Measurements from ENCODE around the gene TXNL4B.
A peak's percentile ranks its signal among the peaks of the same experiment; 100 is the strongest.

TXNL4B gene

GRCh38 chr16:72093448-72094265 is at the start of gene TXNL4B, which contains the start of gene DHX38:
Gene TXNL4B, minus strand, starts transcription at chr16:72093620. Its CDS starts 2,871 bp downstream, at chr16:72090749.
Gene DHX38, plus strand, starts transcription at chr16:72093847. Its CDS starts 2,311 bp downstream, at chr16:72096158.
- DNase-seq = peak; percentile 97

GRCh38 chr16:72142476-72142875 is 49.1 kb upstream of the TXNL4B start:
- DNase-seq = no peak

- no peak for DNase-seq
These were observed 46.5 kb upstream of the TXNL4B start for GRCh38 chr16:72139908-72140307.

- DNase-seq = no peak
These were observed 44.7 kb upstream of the TXNL4B start for GRCh38 chr16:72138064-72138572.

DNA sequence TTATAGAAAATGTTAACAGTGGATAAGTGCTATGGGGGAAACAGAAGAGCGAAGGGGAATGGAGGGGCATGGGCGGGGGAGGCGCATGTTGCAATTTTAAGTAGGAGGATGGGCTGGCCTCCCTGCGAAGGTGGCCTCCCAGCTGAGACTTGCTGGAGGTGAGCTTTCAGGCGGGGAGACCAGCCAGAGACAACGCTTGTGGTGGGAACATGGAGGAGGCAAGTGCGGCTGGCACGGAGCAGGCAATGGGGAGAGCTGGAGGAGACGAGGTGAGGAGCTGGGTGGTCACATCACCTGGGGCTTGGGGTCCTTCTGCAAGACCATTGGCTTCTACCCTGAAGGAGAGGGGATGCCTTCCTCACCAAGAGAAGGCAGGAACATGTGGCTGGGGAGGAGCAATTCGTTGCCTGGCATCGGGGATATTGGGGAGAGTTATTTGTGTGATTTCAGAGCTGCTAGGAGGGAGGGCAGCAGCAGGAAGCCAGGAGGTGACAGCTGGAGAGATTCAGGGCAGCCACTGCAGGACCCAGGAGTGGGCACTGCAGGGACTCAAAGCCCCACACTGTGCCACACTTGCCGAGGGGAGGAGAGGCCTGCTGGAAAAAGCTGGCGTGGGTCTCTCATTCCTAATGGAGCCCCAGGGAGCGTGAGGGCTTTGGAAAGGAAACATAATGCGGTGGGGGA is 44.1 kb upstream of the TXNL4B start:
- DNase-seq = no peak

DNA sequence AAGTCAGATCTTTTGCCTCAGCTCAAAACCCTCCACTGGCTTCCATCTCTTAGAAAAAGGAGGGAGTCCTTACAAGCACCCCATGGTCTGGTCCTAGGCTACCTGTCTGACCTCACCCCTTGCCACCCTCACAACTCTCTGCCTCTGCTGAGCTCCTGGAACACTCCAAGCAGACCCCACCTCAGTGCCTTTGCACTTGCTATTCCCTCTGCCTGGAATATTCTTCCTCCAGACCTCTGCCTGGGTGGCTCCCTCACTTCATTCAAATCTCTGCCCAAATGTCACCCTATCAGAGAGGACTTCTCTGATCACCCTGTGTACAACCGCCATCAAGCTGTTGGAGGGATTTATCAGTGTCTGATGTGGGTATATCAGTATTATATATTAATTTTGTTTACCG is 41.1 kb upstream of the TXNL4B start:
- DNase-seq = no peak

DNA sequence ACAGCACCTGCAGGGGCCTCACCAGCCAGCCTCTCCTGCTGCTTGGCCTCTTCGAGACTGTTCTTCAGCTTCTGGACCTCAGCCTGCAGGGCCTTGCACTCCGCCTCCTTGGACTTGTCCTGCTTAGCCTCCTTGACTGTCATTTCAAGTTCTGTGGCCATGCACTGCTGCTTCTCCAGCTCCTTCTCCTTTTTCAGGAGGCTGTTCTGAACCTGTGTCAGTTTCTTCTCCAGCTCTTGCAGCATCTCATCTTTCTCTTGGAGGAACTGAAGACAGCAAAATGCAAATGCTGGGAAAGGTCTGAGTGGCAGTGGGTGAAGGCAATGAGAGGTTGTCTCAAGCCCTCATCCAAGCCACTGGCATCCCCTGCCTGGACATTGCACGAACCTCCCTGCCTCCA is 39.3 kb upstream of the TXNL4B start:
- DNase-seq = no peak

GRCh38 chr16:72131036-72131435 is 37.6 kb upstream of the TXNL4B start:
- no peak for DNase-seq

- no peak for DNase-seq
These were observed 36.7 kb upstream of the TXNL4B start for GRCh38 chr16:72129976-72130656.

GRCh38 chr16:72128701-72129100 is 35.3 kb upstream of the TXNL4B start:
- DNase-seq = no peak

GRCh38 chr16:72126429-72126765 is 33.0 kb upstream of the TXNL4B start:
- no peak for DNase-seq

DNA sequence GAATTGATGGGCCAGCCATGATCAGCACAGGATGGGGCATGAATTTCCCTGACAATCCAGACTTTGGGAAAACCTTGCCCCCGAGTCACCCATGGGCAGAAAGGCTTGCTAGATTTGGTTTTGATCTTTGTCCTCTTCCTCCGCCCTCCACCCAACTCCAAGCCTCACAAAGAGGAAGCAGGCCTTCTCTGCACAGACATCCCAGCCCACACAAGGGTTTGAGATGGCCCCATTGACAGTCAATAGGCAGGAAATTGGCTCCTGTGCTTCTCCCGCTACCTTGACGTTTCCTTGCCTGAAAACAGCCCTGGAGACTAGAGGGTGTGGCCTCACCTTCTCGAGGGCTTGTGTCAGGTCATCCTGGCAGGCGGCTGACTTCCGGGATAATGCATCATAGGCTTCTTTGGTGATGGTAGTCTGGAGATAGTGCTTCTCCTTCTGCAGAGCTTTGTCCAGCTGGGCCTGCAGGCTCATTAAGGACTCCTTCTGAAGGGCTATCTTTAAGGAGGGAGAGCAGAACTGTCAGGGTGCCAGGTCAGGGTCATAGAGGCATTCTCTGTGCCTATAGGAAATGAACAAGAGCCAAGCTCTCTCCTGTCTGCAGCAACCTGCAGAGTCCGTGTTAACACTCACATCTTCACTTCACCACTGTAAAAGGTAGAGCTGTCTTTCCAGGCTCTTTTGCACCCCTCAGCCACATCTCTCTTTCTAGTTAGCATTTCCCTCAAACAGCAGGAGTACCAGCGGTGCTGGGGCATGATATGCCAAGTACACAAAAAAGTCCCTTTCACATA is 32.4 kb upstream of the TXNL4B start:
- DNase-seq = no peak

- DNase-seq = peak; percentile 48
These were observed 31.6 kb upstream of the TXNL4B start for GRCh38 chr16:72124761-72125634.

DNA sequence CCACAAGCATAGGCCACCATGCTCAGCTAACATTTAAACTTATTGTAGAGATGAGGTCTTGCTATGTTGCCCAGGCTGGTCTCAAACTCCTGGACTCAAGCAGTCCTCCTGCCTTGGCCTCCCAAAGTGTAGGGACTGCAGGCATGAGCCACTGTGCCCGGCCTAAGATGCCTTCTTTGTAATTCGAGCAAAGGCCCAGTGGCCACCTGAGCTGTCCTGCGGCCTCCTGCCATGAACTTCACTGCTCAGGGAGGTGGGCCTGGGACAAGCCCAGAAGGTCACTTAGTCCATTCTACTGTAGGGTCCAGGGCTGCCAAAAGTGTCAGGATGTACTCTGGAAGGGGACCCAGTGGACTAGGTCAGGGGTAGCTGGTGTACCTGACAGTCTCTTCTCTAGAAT is 30.7 kb upstream of the TXNL4B start:
- DNase-seq = no peak

- DNase-seq = no peak
These were observed 30.0 kb upstream of the TXNL4B start for GRCh38 chr16:72123426-72123825.

DNA sequence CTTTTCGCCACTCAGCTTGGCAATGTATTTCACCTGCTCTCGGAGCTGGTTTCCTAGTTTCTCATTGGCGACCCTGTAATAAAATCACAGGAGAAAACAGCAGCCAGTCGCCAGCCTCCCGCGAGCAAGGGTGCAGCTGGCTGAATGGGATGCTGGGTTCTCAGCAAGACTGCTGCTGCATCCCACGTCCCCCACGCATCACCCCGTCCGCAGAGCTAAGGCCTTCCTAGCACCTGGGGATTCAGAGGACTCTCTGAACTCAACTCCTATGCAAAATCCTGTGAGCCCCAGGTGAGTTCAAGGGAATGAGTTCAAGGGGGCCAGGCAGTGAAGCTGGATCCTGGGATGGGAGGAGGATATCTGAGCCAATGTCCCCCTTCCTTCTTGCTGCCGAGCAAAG is 29.5 kb upstream of the TXNL4B start:
- DNase-seq = no peak

DNA sequence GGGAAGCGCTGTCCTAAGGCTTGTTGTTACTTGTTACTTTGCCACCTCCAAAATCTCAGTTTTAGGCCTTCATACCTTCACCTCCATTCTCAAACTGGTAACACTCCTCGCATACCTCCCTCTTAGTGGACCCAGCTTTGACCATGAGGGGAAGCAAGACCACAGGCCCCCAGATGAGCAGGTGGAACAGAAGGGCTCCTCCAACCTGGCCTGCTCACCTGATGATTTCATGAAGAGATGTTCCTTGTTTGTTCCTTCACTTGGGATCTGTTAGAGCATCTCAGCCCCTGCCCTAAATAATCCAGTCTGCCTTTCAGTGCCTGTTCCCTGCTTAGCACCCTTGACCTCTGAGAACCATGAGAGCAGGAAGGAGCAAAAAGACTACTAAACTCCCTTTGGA is 28.9 kb upstream of the TXNL4B start:
- DNase-seq = no peak

GRCh38 chr16:72120026-72120425 is 26.6 kb upstream of the TXNL4B start:
- DNase-seq = no peak

DNA sequence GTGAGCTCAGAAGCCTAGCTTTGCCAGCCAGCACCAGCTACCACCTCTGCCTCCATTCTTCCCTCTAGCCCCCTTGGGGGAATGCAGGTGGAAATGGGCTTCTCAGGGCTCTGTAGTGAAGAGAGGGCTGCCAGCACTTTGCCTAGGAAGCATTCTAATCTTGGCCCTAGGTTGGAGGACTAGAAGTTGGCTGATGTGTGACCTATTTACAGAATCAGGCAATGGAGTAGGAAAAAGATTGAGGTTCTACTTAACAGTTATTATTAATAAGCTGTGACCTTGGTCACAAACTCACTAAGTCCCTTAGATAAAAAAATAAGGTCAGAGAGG is 20.2 kb upstream of the TXNL4B start:
- no peak for DNase-seq

DNA sequence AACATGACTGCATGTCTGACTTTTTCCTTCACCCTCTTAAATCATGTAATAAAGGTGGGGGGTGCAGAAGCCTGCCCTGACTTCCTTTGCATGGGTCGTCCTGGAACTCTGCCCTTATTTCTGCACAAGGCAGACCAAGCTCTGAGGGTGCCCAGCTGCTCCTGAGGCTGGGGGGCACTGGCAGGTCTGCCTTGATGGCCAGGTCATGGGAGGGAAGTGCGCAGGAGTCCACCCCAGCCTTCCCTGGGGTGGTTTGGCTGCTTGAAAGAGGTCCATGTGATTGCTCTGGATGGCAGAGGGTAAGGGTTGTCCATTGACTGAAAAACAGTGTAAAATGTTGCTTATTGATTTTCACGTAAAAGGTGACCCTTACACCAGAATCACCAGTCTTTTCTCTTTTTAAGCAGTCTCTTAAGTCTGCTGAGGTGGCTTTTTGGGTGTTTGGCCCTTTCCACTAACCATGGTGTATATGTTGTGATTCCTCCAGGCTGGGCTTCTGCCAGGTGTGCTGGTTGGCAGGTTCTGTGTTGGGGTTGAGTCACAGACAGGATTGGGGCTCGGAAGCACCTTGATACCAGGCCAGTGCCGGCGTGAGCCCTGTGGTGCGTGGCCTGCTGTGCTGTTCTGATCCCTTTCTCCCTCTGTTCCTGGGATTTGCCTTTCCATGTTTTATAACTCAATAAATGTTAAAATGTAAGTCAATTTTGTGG is 19.6 kb upstream of the TXNL4B start:
- no peak for DNase-seq

- no peak for DNase-seq
These were observed 19.0 kb upstream of the TXNL4B start for GRCh38 chr16:72112452-72112792.
